ENCODE data around the gene KRT72. TPM values are rescaled to one million over a fixed set of nuclear protein-coding genes. Genes with fewer than 3 reads are reported as not detected.

The KRT72 gene
- total RNA-seq, 1 experiment from 2014 or later, result not detected

- TF ChIP-seq, protein P1, sequence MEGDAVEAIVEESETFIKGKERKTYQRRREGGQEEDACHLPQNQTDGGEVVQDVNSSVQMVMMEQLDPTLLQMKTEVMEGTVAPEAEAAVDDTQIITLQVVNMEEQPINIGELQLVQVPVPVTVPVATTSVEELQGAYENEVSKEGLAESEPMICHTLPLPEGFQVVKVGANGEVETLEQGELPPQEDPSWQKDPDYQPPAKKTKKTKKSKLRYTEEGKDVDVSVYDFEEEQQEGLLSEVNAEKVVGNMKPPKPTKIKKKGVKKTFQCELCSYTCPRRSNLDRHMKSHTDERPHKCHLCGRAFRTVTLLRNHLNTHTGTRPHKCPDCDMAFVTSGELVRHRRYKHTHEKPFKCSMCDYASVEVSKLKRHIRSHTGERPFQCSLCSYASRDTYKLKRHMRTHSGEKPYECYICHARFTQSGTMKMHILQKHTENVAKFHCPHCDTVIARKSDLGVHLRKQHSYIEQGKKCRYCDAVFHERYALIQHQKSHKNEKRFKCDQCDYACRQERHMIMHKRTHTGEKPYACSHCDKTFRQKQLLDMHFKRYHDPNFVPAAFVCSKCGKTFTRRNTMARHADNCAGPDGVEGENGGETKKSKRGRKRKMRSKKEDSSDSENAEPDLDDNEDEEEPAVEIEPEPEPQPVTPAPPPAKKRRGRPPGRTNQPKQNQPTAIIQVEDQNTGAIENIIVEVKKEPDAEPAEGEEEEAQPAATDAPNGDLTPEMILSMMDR (conservative IDR thresholded peaks at IDR 0.05), result no peak
- H3K27me3 ChIP-seq (ENCODE audit: insufficient read depth, low read length), result no peaks in the 10 kb centered on the region
- no peak overlapping the region for H2BK12ac ChIP-seq (ENCODE audit: insufficient read length, low read depth, low read length)
- H3K79me1 ChIP-seq (ENCODE audit: insufficient read depth, low read depth, low read length, poor library complexity, severe bottlenecking), result no peaks in the 10 kb centered on the region
- peaks cover 27% of the 10 kb centered on the region for H3K27me3 Mint-ChIP-seq (ENCODE audit: low read depth)
- no peaks in the 10 kb centered on the region for H3K9me3 Mint-ChIP-seq
- no peak overlapping the region for H2AFZ ChIP-seq (ENCODE audit: low read length)
- WGBS (ENCODE audit: extremely low coverage, insufficient read length, low lambda C conversion rate), result no CpG with 5 or more reads among the region's 4 CpGs
- H4K20me1 ChIP-seq (ENCODE audit: control insufficient read depth, insufficient read depth, insufficient read length), result no peaks in the 10 kb centered on the region
- no peak overlapping the region for H4K5ac ChIP-seq (ENCODE audit: insufficient read length, low read depth, low read length)
- H2BK20ac ChIP-seq (ENCODE audit: low read depth, low read length, poor library complexity, severe bottlenecking), result no peak overlapping the region
- H3K14ac ChIP-seq (ENCODE audit: insufficient read depth, low read length), result no peak overlapping the region
- H3K4me2 ChIP-seq (ENCODE audit: insufficient read depth, insufficient read length, low read length), result no peak overlapping the region
- H3K4me1 ChIP-seq (ENCODE audit: insufficient read depth, low read length), result no peaks in the 10 kb centered on the region
- H3T11ph ChIP-seq (ENCODE audit: low read length), result no peak overlapping the region
- H2BK15ac ChIP-seq (ENCODE audit: low read depth, low read length), result no peak overlapping the region
- H3K27ac ChIP-seq (ENCODE audit: insufficient read length, low read depth, low read length), result no peak overlapping the region
- H3K36me3 Mint-ChIP-seq (ENCODE audit: insufficient read depth in 1 of 3, low read depth in 3 of 3), result no peaks in the 10 kb centered on the region
- H3K23me2 ChIP-seq (ENCODE audit: insufficient read length, low read depth, low read length, poor library complexity, severe bottlenecking), result no peaks in the 10 kb centered on the region
- H2AK5ac ChIP-seq (ENCODE audit: insufficient read length, low read length), result no peak overlapping the region
- H2BK120ac ChIP-seq (ENCODE audit: low read depth, low read length, poor library complexity, severe bottlenecking), result no peak overlapping the region
- no peak overlapping the region for H3K56ac ChIP-seq (ENCODE audit: insufficient read length, low read depth, low read length)
- no peak overlapping the region for H3K27ac Mint-ChIP-seq
- H3K9ac ChIP-seq (ENCODE audit: extremely low read depth, insufficient read length, low read length), result no peak overlapping the region
- H3K4ac ChIP-seq (ENCODE audit: low read depth, low read length), result no peak overlapping the region
- peak; percentile 19 for DNase-seq
- H3K9me3 ChIP-seq (ENCODE audit: control insufficient read depth, low read depth, low read length), result no peaks in the 10 kb centered on the region
- H2BK5ac ChIP-seq (ENCODE audit: insufficient read length, low read length), result no peak overlapping the region
- H3K79me2 ChIP-seq (ENCODE audit: insufficient read depth, low read length), result no peaks in the 10 kb centered on the region
- H3K23ac ChIP-seq (ENCODE audit: insufficient read length, low read depth, low read length), result no peak overlapping the region
- H4K91ac ChIP-seq (ENCODE audit: insufficient read length, low read depth, low read length), result no peak overlapping the region
- no peak overlapping the region for H3K18ac ChIP-seq (ENCODE audit: insufficient read length, low read depth, low read length)
- H3K4me3 Mint-ChIP-seq, result no peak overlapping the region
- H3K4me1 Mint-ChIP-seq, result peaks cover 0 to 2% of the 10 kb centered on the region in 2 experiments; a peak in 1 of 4 replicates
- no peak overlapping the region for H4K8ac ChIP-seq (replicated peaks; ENCODE audit: insufficient read length, low read depth, low read length)
These were observed 44.7 kb upstream of the KRT72 start for GRCh38 chr12:52645982-52646381.

All from H9 (cell line).